ENCODE results near the gene TMEM182.

GRCh38 chr2:102726128-102727087 lies 35.4 kb upstream of the TMEM182 start:
- TF ChIP-seq CTCF (IDR thresholded peaks at IDR 0.05) = no peak
- TF ChIP-seq POLR2A (IDR thresholded peaks at IDR 0.05) = no peak

Data from Peyer's patch (tissue), 4 donors.